Measurements from ENCODE around the gene KCNN4. TPM values are rescaled to one million over a fixed set of nuclear protein-coding genes. Genes with fewer than 3 reads are reported as not detected.

The KCNN4 gene
- total RNA-seq, 1 donor from 2014 or later: 154 TPM

DNA sequence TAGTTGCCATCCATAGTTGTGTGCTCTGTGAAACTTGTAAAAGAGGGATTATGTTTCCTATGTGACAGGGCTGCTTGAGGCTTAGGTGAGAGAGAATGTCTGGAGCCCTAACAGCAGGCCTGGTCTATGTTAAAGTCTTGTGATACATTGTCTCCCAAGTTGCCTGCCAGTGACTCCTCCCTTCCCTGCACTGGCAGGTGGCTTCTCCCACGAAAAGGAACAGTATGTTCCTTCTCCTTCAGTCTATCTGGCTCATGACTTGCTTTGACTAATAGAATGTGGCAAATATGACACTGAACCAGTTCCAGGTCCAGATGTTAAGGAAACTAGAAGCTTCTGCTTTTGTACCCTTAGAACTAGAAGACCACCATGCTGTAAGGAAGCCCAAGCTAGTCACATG is 5.9 kb upstream of the KCNN4 start:
- no peak overlapping the region for H3K4me3 Mint-ChIP-seq
- no peaks in the 10 kb centered on the region for H3K9me3 Mint-ChIP-seq
- POLR2A ChIA-PET: interaction anchor here (1.4 kb wide), 1 partner anchor 33 kb away, joined by 3 read pairs; the partner anchor contains the start of gene SMG9
- intact Hi-C loops (cut with micrococcal nuclease): loop anchor here (10.0 kb wide), 3 partner anchors 192 to 342 kb away; partner anchors contain the start of genes IRGQ and ZNF576
- no peak overlapping the region for H3K27ac Mint-ChIP-seq
- ATAC-seq (ENCODE audit: low read depth) (no peak), DNase-seq (no peak)
- peaks cover 41% of the 10 kb centered on the region for H3K4me1 Mint-ChIP-seq
- H3K36me3 Mint-ChIP-seq (ENCODE audit: low read depth): no peaks in the 10 kb centered on the region
- no peaks in the 10 kb centered on the region for H3K27me3 Mint-ChIP-seq
- TF ChIP-seq CTCF (IDR thresholded peaks at IDR 0.05): no peak
- CTCF ChIA-PET: interaction anchor here (1.2 to 2.1 kb wide), 3 partner anchors 21 to 42 kb away, joined by 3 to 13 read pairs (median 4); no protein-coding TSS in a partner anchor

- intact Hi-C loops (cut with micrococcal nuclease): loop anchor here (1.0 to 10.0 kb wide), 8 partner anchors 24 to 340 kb away; partner anchors contain the start of genes IRGQ, ZNF575 and ZNF576
- Mint-ChIP-seq H3K27ac (peak overlapping the region; percentile 94), H3K4me3 (peak overlapping the region; percentile 48), H3K4me1 (peaks cover 44% of the 10 kb centered on the region), H3K36me3 (ENCODE audit: low read depth) (peaks cover 3% of the 10 kb centered on the region), H3K9me3 (no peaks in the 10 kb centered on the region), H3K27me3 (no peaks in the 10 kb centered on the region)
- CTCF ChIA-PET: interaction anchor here (0.6 to 8.6 kb wide), 17 partner anchors 11 to 338 kb away, joined by 3 to 113 read pairs (median 4); partner anchors contain the start of gene SMG9
- peak; percentile 13 for ATAC-seq (ENCODE audit: low read depth)
- POLR2A ChIA-PET: interaction anchor here (0.6 to 12.2 kb wide), 7 partner anchors 25 to 1173 kb away, joined by 3 to 661 read pairs (median 5); partner anchors contain the start of genes IRGQ, SMG9, ZNF575 and ZNF576
- TF ChIP-seq CTCF (IDR thresholded peaks at IDR 0.05): peak; percentile 92
- no peak for DNase-seq
Measured at GRCh38 chr19:43784981-43785808, 4.4 kb upstream of the KCNN4 start.

- H3K9me3 Mint-ChIP-seq: no peaks in the 10 kb centered on the region
- ATAC-seq (ENCODE audit: low read depth) (peak; percentile 15), DNase-seq (peak; percentile 50)
- intact Hi-C loops (cut with micrococcal nuclease): loop anchor here (1.0 to 10.0 kb wide), 5 partner anchors 83 to 340 kb away; partner anchors contain the start of genes IRGQ, ZNF575 and ZNF576
- no peak for TF ChIP-seq CTCF (IDR thresholded peaks at IDR 0.05)
- peaks cover 7% of the 10 kb centered on the region for H3K36me3 Mint-ChIP-seq (ENCODE audit: low read depth)
- POLR2A ChIA-PET: interaction anchor here (0.6 to 12.2 kb wide), 7 partner anchors 9 to 252 kb away, joined by 3 to 661 read pairs (median 4); partner anchors contain the start of genes IRGQ, SMG9, ZNF575 and ZNF576
- peak overlapping the region; percentile 94 for H3K27ac Mint-ChIP-seq
- H3K4me3 Mint-ChIP-seq: peak overlapping the region; percentile 88
- H3K4me1 Mint-ChIP-seq: peaks cover 48% of the 10 kb centered on the region
- no peaks in the 10 kb centered on the region for H3K27me3 Mint-ChIP-seq
- CTCF ChIA-PET: interaction anchor here (0.8 to 8.6 kb wide), 15 partner anchors 12 to 337 kb away, joined by 3 to 113 read pairs (median 5); partner anchors contain the start of gene SMG9
Measured at GRCh38 chr19:43784241-43784980, 3.6 kb upstream of the KCNN4 start.

DNA sequence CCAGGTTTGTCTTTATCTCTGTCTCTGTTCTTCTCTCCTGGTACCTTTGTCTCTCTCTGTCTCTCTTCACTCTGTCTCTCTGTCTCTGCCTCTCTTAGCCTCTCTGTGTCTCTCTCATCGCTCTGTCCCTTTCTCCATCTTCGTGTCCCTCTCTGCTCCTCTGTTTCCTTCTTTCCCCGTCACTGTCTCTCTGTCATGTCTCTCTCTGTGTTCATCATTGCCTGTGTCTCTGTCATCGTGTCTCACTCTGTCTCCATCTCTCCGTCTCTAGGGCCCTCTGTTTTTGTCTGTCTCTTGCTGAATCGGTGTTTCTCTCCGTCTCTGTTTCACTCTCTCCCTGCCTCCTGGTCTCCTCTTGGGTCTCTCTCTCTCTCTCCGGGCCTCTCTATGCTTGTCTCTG is 2.9 kb upstream of the KCNN4 start:
- CTCF ChIA-PET: interaction anchor here (8.6 kb wide), 1 partner anchor 37 kb away, joined by 113 read pairs; no protein-coding TSS in a partner anchor
- no peaks in the 10 kb centered on the region for H3K27me3 Mint-ChIP-seq
- POLR2A ChIA-PET: interaction anchor here (1.3 to 12.2 kb wide), 2 partner anchors 9 to 23 kb away, joined by 3 to 661 read pairs; partner anchors contain the start of gene SMG9
- no peak for TF ChIP-seq CTCF (IDR thresholded peaks at IDR 0.05)
- ATAC-seq (ENCODE audit: low read depth) (no peak), DNase-seq (no peak)
- no peaks in the 10 kb centered on the region for H3K9me3 Mint-ChIP-seq
- peaks cover 55% of the 10 kb centered on the region for H3K4me1 Mint-ChIP-seq
- H3K27ac Mint-ChIP-seq: peak overlapping the region; percentile 94
- peak overlapping the region; percentile 88 for H3K4me3 Mint-ChIP-seq
- intact Hi-C loops (cut with micrococcal nuclease): loop anchor here (1.0 to 10.0 kb wide), 5 partner anchors 82 to 339 kb away; partner anchors contain the start of genes IRGQ, ZNF575 and ZNF576
- peaks cover 14% of the 10 kb centered on the region for H3K36me3 Mint-ChIP-seq (ENCODE audit: low read depth)
